D721Med (cell line): ENCODE data around the gene POLR2M.

Source experiments
- DNase-seq: peaks from one replicate; pipeline ENCODE4 v3.0.0; 2011; ENCODE audit warnings: low spot score; ENCODE audit not compliant: insufficient read length
- FAIRE-seq: peaks from 2 replicates; lab custom pipeline; 2011; peaks lifted over from hg19 to GRCh38; lab: Jason Lieb, UNC
- CTCF ChIP-seq: IDR thresholded peaks from 2 replicates; pipeline ENCODE4 v1.5.1; 2012; ENCODE audit warnings: mild to moderate bottlenecking, control low read depth; ENCODE audit not compliant: insufficient read depth; ENCODE audit errors: missing control alignments

Gene POLR2M

GRCh38 chr15:57761562-57761961 lies 55.0 kb downstream of the POLR2M start:
- TF ChIP-seq CTCF: no peak
- DNase-seq: no peak
- FAIRE-seq: no peak

- DNase-seq: no peak
- no peak for TF ChIP-seq CTCF
- FAIRE-seq: no peak
Observed at GRCh38 chr15:57762302-57762701, 55.8 kb downstream of the POLR2M start.

GRCh38 chr15:57763176-57763964 lies 56.9 kb downstream of the POLR2M start:
- FAIRE-seq (no peak), DNase-seq (no peak)
- no peak for TF ChIP-seq CTCF
